ENCODE measurements around the gene PGM2. TPM values are rescaled to one million over a fixed set of nuclear protein-coding genes. Genes with fewer than 3 reads are reported as not detected.

Gene PGM2
- total and polyA plus RNA-seq, 7 donors, result 7.2 to 42.3 (median 30.0) TPM

DNA sequence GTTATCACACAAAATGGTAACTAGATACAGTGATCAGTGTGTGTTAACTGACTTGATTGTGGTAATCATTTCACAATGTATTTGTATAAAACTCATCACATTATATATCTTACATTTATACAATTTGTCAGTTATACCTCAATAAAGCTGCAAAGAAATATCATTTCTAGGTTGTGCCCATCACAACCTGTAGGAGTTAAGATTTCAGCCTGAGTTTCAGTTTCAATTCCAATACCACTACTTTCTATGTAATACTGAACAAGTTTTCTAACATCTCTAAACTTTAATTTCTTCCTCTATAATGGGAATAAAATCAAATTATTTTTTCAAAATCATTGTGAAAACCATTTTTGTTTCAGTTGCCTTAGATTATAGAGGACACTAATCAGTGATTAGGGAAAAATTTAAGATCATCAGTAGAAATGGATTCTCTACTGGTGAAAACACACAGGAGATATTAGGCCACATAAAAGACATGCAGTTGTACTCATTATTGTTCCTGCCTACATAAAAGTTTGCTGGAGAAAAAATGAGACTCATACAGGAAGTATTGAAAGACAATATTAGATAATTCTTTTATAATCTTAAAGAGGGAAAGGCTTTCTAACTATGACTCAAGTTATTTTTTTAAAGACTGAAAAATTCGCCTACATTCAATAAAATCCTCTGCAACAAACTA, 46.0 kb downstream of the PGM2 start:
- no peaks in the 10 kb centered on the region for H3K27me3 ChIP-seq
- no peaks in the 10 kb centered on the region for H3K36me3 ChIP-seq
- DNase-seq, result no peak
- TF ChIP-seq POLR2AphosphoS5 (IDR thresholded peaks at IDR 0.05) (no peak), POLR2A (IDR thresholded peaks at IDR 0.05) (no peak), EP300 (IDR thresholded peaks at IDR 0.05) (no peak)
- TF ChIP-seq, protein P1, sequence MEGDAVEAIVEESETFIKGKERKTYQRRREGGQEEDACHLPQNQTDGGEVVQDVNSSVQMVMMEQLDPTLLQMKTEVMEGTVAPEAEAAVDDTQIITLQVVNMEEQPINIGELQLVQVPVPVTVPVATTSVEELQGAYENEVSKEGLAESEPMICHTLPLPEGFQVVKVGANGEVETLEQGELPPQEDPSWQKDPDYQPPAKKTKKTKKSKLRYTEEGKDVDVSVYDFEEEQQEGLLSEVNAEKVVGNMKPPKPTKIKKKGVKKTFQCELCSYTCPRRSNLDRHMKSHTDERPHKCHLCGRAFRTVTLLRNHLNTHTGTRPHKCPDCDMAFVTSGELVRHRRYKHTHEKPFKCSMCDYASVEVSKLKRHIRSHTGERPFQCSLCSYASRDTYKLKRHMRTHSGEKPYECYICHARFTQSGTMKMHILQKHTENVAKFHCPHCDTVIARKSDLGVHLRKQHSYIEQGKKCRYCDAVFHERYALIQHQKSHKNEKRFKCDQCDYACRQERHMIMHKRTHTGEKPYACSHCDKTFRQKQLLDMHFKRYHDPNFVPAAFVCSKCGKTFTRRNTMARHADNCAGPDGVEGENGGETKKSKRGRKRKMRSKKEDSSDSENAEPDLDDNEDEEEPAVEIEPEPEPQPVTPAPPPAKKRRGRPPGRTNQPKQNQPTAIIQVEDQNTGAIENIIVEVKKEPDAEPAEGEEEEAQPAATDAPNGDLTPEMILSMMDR (IDR thresholded peaks at IDR 0.05), result no peak
- H3K4me3 ChIP-seq, result no peak overlapping the region
- H3K27ac ChIP-seq, result peak overlapping the region; percentile 54 to 83 (median 76)
- peaks cover 0 to 56% (median 50%) of the 10 kb centered on the region in 4 donors for H3K4me1 ChIP-seq
- intact Hi-C loops (cut with DNase I), result loop anchor here (2.0 kb wide), 1 partner anchor 16 kb away; no protein-coding TSS in a partner anchor
- 49 to 61% methylated on average over 1 of the region's 1 CpG for WGBS, 2 donors
- H3K9me3 ChIP-seq, result no peaks in the 10 kb centered on the region

DNA sequence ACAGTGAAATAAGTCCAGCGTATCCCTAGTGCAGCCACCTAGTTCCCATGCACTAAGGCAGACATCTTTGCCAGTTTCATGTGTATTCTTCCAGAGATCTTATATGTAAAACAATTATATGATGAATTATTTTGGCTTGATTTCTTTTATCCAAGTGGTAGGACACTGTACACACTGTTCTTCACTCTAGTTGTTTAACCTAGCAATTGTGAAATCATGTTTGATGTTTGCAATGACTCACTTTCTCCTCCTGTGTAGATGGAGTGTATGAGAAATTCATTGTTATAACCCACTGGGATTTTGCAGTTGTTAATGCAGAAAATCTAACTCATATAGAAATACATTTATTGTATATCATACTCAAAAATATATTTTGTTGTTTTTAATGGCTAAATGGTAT, 46.9 kb downstream of the PGM2 start:
- no peaks in the 10 kb centered on the region for H3K9me3 ChIP-seq
- TF ChIP-seq EP300 (IDR thresholded peaks at IDR 0.05), result peak; percentile 91 to 98 (median 93)
- TF ChIP-seq, protein P1 (IDR thresholded peaks at IDR 0.05), result no peak
- peak; percentile 92 to 94 (median 94) for TF ChIP-seq POLR2AphosphoS5 (IDR thresholded peaks at IDR 0.05)
- TF ChIP-seq POLR2A (IDR thresholded peaks at IDR 0.05), result no peak
- H3K27ac ChIP-seq, result peak overlapping the region; percentile 71 to 83 (median 80)
- no peaks in the 10 kb centered on the region for H3K27me3 ChIP-seq
- H3K4me3 ChIP-seq, result no peak overlapping the region
- H3K36me3 ChIP-seq, result no peaks in the 10 kb centered on the region
- peaks cover 0 to 65% (median 57%) of the 10 kb centered on the region in 4 donors for H3K4me1 ChIP-seq
- 22 to 76% methylated on average over 1 of the region's 1 CpG for WGBS, 2 donors
- intact Hi-C loops (cut with DNase I), result loop anchor here (2.0 kb wide), 1 partner anchor 15 kb away; no protein-coding TSS in a partner anchor
- no peak for DNase-seq

DNA sequence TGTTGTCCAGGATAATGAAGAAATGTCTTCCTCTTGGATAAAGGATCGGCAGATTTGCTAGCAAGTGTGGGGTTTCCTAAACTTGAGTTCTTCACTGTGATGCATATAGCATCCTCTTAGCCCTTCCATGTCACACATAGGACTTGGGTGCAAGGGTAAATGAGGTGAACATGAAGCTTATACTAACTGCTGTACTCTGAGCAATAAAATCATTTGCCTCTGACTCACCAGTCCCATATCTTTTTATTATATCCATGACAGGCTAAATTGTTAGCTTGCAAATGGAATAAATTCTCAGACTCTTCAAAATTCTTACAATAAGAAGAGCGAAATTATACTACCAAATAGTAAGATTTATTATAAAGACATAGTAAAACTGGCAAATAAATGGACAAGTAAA, 49.7 kb downstream of the PGM2 start:
- Histone ChIP-seq H3K9me3 (no peaks in the 10 kb centered on the region), H3K4me1 (peaks cover 0 to 79% (median 63%) of the 10 kb centered on the region in 4 donors), H3K36me3 (no peaks in the 10 kb centered on the region), H3K27me3 (no peaks in the 10 kb centered on the region), H3K4me3 (no peak overlapping the region), H3K27ac (peak overlapping the region; percentile 2 to 83 (median 80))
- WGBS, 2 donors, result 25 to 66% methylated on average over 2 of the region's 2 CpGs
- no peak for DNase-seq
- intact Hi-C loops (cut with DNase I), result loop anchor here (5.0 kb wide), 1 partner anchor 146 kb away; no protein-coding TSS in a partner anchor
- TF ChIP-seq POLR2AphosphoS5 (IDR thresholded peaks at IDR 0.05) (peak; percentile 34 to 71 (median 66)), EP300 (IDR thresholded peaks at IDR 0.05) (peak in 1 of 4 donors; percentile 87), POLR2A (IDR thresholded peaks at IDR 0.05) (no peak)
- TF ChIP-seq, protein P1 (IDR thresholded peaks at IDR 0.05), result no peak

DNA sequence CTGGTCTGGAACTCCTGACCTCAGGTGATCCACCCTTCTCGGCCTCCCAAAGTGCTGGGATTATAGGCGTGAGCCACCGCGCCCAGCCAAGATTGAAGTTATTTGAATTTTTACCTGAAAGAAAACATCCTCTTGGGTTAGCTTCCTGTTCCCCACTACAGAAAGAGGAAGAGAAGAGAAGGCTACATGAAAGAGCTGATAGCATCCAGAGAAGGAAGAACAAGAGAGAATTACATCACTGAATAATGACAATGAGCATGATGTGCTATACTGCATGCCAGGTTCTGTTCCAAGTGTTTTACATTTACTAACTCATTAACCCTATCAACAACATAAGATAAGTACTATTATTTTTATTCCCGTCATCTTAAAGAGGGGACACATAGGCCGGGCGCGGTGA, 52.9 kb downstream of the PGM2 start:
- intact Hi-C loops (cut with DNase I), result loop anchor here (5.0 kb wide), 1 partner anchor 143 kb away; no protein-coding TSS in a partner anchor
- Histone ChIP-seq H3K27ac (peak overlapping the region in 3 of 4 donors; percentile 80 to 83 (median 81)), H3K9me3 (no peaks in the 10 kb centered on the region), H3K4me1 (peaks cover 0 to 76% (median 47%) of the 10 kb centered on the region in 4 donors), H3K27me3 (no peaks in the 10 kb centered on the region), H3K36me3 (no peaks in the 10 kb centered on the region), H3K4me3 (no peak overlapping the region)
- no peak for DNase-seq
- 50 to 70% methylated on average over 8 of the region's 8 CpGs for WGBS, 2 donors
- TF ChIP-seq POLR2A (IDR thresholded peaks at IDR 0.05) (no peak), POLR2AphosphoS5 (IDR thresholded peaks at IDR 0.05) (peak in 1 of 4 donors; percentile 11)

DNA sequence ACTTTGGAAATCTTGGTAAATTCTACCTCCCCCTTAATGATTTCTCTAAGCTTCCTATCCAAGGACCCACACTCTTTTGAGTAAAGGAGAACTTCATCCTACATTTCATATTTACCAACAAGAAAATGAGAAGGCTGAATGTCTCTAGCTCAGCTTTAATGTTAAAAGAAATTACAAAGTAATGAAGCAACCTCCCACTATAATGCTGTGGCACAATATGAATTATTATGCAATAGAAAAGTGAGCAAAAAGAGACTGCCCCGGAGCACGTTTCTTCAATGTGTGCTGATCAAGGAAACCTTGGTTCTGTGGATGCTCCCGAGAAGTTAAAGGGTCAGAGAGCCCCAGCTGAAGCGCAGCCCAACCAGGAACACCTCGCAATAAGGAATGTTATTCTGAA, 55.3 kb downstream of the PGM2 start:
- Histone ChIP-seq H3K4me3 (no peak overlapping the region), H3K27me3 (no peaks in the 10 kb centered on the region), H3K27ac (peak overlapping the region in 3 of 4 donors; percentile 19 to 83 (median 73)), H3K9me3 (no peaks in the 10 kb centered on the region), H3K4me1 (peaks cover 0 to 71% (median 44%) of the 10 kb centered on the region in 4 donors), H3K36me3 (no peaks in the 10 kb centered on the region)
- 91 to 92% methylated on average over 5 of the region's 5 CpGs for WGBS, 2 donors
- intact Hi-C loops (cut with DNase I), result loop anchor here (10.0 kb wide), 2 partner anchors 783 to 1063 kb away; partner anchors contain the start of gene KLF3
- no peak for DNase-seq
- TF ChIP-seq, protein P1 (IDR thresholded peaks at IDR 0.05), result no peak
- TF ChIP-seq EP300 (IDR thresholded peaks at IDR 0.05) (no peak), POLR2AphosphoS5 (IDR thresholded peaks at IDR 0.05) (no peak), POLR2A (IDR thresholded peaks at IDR 0.05) (no peak)

Measured in sigmoid colon (tissue), 7 donors.